Ectodermal cell (in vitro differentiated cells): ENCODE results near the gene MAPK8.
"Not testable (repeated sequence)": the region's sequence is repeated elsewhere in the genome, so short reads cannot be mapped to it uniquely, and the experiment has no call there.

Experiments
- H3K27ac ChIP-seq: 2 replicates; pipeline ENCODE4 v1.7.0; 2013; ENCODE audit warnings: mild to moderate bottlenecking, low read depth, low read length; ENCODE audit not compliant: insufficient read depth, poor library complexity, severe bottlenecking
- H3K27me3 ChIP-seq: 2 replicates; pipeline ENCODE4 v1.7.0; 2013; ENCODE audit warnings: mild to moderate bottlenecking, low read length; ENCODE audit not compliant: insufficient read depth, control insufficient read depth, poor library complexity, severe bottlenecking
- H3K36me3 ChIP-seq: one replicate; pipeline ENCODE4 v1.7.0; 2013; ENCODE audit warnings: low read length; ENCODE audit not compliant: control insufficient read depth, insufficient read depth
- H3K4me1 ChIP-seq: one replicate; pipeline ENCODE4 v1.7.0; 2013; ENCODE audit warnings: low read length; ENCODE audit not compliant: control insufficient read depth, insufficient read depth
- H3K4me3 ChIP-seq: 2 replicates; pipeline ENCODE4 v1.7.0; 2013; ENCODE audit warnings: low read depth, low read length, control low read depth; ENCODE audit not compliant: insufficient read depth
- H3K9me3 ChIP-seq: 2 replicates; pipeline ENCODE4 v1.7.0; 2013; ENCODE audit warnings: mild to moderate bottlenecking, low read length, moderate library complexity; ENCODE audit not compliant: control insufficient read depth
- WGBS, 2 experiments: methylation state at CpG; one replicate each; pipeline ENCODE4 v1.1.7; 2013; ENCODE audit warnings: missing lambda C conversion rate in 2 of 2; 5-methylcytosine and 5-hydroxymethylcytosine counted together

The MAPK8 gene

DNA sequence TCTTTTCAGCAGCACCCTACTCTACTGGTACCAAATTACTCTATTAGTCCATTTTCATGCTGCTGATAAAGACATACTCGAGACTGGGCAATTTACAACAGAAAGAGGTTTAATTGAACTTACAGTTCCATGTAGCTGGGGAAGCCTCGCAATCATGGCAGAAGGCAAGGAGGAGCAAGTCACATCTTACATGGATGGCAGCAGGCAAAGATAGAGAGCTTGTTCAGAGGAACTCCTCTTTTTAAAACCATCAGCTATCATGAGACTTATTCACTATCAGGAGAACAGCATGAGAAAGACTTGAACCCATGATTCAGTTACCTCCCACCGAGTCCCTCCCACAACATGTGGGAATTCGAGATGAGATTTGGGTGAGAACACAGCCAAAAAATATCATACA, 24.8 kb upstream of the MAPK8 start:
- H3K27ac ChIP-seq, H3K27me3 ChIP-seq, H3K36me3 ChIP-seq, H3K9me3 ChIP-seq, H3K4me1 ChIP-seq, H3K4me3 ChIP-seq: not testable (repeated sequence)
- WGBS, 2 experiments, result 82 to 89% methylated on average over 4 of the region's 4 CpGs

DNA sequence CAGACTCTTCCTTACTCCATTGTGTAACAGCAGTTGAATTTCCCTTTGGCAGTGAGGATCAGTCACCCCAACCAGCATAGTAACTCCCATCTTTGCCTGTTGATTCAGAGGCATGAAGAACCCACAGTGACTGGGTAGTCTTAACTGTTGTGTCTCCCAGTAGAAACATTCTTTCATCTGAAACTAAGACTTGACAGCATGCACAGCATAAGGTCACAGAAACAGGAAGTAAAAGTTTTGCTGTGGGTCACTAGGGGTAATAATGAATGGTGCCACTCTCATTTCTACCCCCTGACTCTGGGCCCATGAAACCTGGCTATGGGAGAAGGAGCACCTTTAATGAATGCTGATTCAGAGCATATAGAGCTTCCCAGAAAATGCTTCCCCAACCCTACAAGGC, 23.6 kb upstream of the MAPK8 start:
- Histone ChIP-seq H3K9me3 (no peaks in the 10 kb centered on the region), H3K27ac (no peak overlapping the region), H3K36me3 (no peaks in the 10 kb centered on the region), H3K27me3 (no peaks in the 10 kb centered on the region), H3K4me3 (no peak overlapping the region), H3K4me1 (no peaks in the 10 kb centered on the region)

DNA sequence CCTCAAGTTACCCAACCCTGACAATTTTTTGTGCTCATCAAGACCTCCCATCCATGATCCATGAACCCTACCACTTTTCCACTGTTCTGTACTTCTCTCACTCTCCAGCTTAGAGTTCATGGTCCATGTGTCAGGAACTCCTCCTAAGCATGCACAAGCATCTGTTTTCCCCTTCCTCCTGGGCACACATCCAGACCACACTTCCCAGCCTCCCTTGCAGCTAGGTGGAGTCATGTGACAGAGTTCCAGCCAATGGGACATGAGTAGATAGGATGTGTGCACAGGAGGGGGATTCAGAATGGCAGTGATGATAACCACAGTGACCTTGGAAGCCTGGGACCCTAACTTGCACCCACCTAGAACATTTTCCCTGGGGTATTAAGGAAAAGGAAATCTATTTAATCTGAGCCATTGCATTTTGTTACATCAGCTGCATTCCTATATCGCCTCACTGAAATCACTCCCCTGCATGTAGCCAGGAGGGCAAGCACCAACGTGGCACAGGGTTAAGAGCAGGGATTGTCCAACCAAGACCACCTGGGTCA, 22.4 kb upstream of the MAPK8 start:
- no peaks in the 10 kb centered on the region for H3K9me3 ChIP-seq
- no peak overlapping the region for H3K4me3 ChIP-seq
- no peaks in the 10 kb centered on the region for H3K27me3 ChIP-seq
- H3K36me3 ChIP-seq, result no peaks in the 10 kb centered on the region
- WGBS, 2 experiments, result 88 to 94% methylated on average over 2 of the region's 2 CpGs
- no peak overlapping the region for H3K27ac ChIP-seq
- H3K4me1 ChIP-seq, result no peaks in the 10 kb centered on the region

DNA sequence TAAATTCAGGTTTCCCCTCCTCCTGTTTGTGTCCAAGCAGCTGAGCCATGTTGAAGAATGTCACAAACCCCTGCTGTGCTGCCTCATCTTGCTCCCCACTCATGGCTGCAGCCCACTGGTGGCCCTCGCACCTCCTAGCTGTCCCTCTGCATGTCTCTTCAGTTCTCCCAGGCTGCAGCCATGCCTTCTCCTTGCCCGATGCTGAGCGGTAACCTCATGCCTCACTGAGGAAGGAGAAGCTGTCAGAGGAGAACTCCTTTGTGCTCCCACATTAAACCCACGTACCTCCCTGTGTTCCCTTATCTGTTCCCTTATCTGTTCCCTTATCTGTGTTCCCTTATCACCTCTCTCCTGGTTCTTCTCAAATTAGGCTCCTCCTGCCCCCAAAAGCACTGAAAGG, 21.7 kb upstream of the MAPK8 start:
- WGBS, 2 experiments, result 75 to 81% methylated on average over 4 of the region's 4 CpGs
- Histone ChIP-seq H3K27ac (no peak overlapping the region), H3K27me3 (no peaks in the 10 kb centered on the region), H3K4me1 (no peaks in the 10 kb centered on the region), H3K4me3 (no peak overlapping the region), H3K9me3 (no peaks in the 10 kb centered on the region), H3K36me3 (no peaks in the 10 kb centered on the region)

DNA sequence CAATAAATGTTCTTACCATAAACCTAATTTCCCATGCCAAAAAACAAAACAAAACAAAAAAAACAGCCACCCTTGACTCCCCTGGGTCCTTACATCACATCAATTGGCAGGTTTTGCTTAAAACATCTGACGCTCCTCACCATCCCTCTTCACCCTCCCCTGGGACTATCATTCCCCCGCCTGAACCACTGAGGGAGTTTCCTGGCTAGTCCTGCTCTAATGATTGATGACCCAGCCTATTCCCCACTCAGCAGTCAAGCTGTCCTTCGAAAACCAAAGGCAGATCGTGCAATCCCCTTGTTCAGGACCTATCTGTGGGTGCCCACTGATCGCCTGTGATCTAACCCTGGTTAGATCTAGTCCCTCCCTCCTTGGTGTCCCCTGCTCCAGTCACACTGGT, 20.8 kb upstream of the MAPK8 start:
- no peaks in the 10 kb centered on the region for H3K27me3 ChIP-seq
- H3K4me1 ChIP-seq, result no peaks in the 10 kb centered on the region
- no peaks in the 10 kb centered on the region for H3K36me3 ChIP-seq
- no peaks in the 10 kb centered on the region for H3K9me3 ChIP-seq
- no peak overlapping the region for H3K27ac ChIP-seq
- no peak overlapping the region for H3K4me3 ChIP-seq
- WGBS, 2 experiments, result 87% methylated on average over 5 of the region's 5 CpGs

DNA sequence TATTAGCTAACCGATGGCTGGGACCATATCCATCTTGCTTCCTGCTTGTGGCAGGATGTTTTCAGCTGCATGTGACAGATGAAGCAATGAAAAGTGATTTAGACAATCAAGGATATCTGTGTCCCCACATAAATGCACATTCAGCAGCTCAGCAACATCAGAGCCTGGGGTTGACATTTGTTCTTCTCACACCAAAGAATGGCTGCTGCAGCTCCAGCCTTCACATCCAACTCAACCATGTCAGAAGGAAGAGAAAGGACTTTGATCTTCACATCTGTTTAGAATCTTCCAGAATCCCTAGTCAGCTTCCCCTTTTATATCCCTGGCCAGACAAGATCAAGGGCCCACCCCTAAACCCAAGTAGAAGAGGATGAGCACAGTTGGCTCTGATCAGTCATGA, 20.1 kb upstream of the MAPK8 start:
- 100% methylated on average over 1 of the region's 1 CpG for WGBS, 2 experiments
- Histone ChIP-seq H3K4me3 (no peak overlapping the region), H3K27me3 (no peaks in the 10 kb centered on the region), H3K4me1 (no peaks in the 10 kb centered on the region), H3K27ac (no peak overlapping the region), H3K9me3 (no peaks in the 10 kb centered on the region), H3K36me3 (no peaks in the 10 kb centered on the region)

DNA sequence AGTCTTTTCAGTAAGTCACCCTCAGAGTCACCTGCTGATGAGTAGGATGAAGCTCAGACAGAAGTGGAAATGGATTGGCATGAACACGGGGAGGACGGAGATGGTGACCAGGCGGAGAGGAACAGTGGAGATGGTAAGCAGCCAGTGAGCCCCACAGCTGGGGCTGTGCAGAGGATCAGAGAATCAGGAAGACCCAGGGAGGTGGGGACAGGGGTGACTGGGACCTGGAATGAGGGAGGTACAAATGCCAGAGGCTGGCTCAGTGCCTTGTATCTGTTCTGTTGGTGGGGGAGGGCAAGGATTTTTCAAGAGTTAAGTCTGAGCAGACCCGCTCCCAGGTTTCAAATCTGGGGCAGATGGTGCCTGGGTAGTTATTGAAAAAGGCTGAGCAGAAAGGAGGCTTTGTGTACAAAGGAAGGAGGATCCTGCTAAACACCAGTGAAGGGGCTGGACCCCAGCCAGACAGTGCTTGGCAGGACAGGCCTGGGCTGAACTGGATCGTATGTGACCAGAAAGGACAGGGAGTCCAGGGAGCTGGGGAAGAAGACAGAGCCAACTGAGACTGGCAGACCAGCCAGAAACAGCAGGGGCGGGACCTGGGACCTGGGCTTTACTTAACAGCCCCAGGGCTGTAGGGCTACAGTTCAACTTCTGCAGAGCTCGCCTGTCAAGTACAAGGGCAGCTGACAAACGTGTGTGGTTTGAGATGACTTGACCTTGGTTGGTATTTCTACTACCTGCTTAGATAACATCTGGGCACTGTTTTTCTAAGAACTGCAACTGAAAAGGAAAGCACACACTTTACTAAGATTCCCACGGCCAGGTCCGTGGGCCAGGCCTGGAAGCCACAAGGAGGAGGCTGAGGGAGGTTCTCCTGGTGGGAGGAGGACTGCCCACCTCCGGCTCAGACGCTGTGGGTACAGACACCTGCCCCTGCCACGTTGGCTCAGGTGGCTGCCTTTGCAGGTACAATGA, 18.8 kb upstream of the MAPK8 start:
- no peaks in the 10 kb centered on the region for H3K9me3 ChIP-seq
- no peak overlapping the region for H3K4me3 ChIP-seq
- no peak overlapping the region for H3K27ac ChIP-seq
- H3K36me3 ChIP-seq, result no peaks in the 10 kb centered on the region
- WGBS, 2 experiments, result 92% methylated on average over 13 of the region's 13 CpGs
- no peaks in the 10 kb centered on the region for H3K27me3 ChIP-seq
- no peaks in the 10 kb centered on the region for H3K4me1 ChIP-seq

DNA sequence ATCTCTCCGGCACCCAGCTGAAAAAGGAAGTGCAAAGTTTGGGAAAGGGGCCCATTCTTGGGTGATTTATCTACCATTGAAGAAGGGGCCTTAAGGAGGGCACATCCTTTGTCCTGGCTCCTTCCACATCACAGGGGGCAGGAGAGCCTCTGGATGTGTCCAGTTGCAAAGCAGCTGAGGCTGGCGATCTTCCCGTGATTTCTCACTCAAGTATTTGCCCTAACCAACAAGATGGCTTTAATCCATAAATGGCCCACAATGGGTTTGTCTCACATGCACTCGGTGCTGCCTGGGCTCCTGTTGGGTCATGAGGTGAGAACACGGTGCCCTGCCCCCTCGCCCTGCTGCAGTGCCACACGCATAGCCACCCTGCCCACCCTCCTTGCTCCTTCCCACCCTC, 17.8 kb upstream of the MAPK8 start:
- H3K4me1 ChIP-seq, result no peaks in the 10 kb centered on the region
- H3K36me3 ChIP-seq, result no peaks in the 10 kb centered on the region
- H3K4me3 ChIP-seq, result no peak overlapping the region
- H3K27me3 ChIP-seq, result no peaks in the 10 kb centered on the region
- WGBS, 2 experiments, result 93 to 94% methylated on average over 7 of the region's 7 CpGs
- H3K27ac ChIP-seq, result no peak overlapping the region
- H3K9me3 ChIP-seq, result no peaks in the 10 kb centered on the region

DNA sequence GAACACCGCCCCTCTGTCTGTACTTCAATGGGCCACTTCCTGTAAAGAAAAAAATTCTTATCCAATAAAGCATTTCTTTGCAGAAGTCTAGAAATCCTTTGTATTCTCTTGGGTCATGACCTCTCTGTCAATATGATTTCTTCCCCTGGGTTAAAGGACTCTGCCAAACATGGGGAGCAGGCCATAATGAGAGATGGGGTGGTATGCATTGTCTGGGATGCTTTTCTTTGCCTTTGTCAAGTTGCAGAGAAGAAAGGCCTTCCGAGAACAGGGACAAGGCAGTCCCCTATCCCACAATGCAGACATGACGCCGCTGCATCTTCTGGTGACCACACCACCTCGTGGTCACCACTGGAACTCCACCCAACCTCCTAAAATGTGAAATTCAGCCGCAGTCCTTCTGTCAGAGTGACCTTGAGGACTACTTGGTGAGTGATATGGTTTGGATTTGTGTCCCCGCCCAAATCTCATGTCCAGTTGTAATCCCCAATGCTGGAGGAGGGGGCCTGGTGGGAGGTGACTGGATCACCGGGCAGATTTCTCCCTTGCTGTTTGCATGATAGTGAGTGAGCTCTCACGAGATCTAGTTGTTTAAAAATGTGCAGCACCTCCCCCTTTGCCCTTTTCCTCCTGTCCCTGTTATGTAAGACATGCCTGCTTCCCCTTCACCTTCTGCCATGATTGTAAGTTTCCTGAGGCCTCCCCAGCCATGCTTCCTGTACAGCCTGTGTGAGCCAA, 16.8 kb upstream of the MAPK8 start:
- H3K36me3 ChIP-seq, result no peaks in the 10 kb centered on the region
- H3K27me3 ChIP-seq, result no peaks in the 10 kb centered on the region
- WGBS, 2 experiments, result 25 to 26% methylated on average over 8 to 9 of the region's 9 CpGs
- no peak overlapping the region for H3K27ac ChIP-seq
- H3K4me1 ChIP-seq, result no peaks in the 10 kb centered on the region
- no peak overlapping the region for H3K4me3 ChIP-seq
- H3K9me3 ChIP-seq, result no peaks in the 10 kb centered on the region

DNA sequence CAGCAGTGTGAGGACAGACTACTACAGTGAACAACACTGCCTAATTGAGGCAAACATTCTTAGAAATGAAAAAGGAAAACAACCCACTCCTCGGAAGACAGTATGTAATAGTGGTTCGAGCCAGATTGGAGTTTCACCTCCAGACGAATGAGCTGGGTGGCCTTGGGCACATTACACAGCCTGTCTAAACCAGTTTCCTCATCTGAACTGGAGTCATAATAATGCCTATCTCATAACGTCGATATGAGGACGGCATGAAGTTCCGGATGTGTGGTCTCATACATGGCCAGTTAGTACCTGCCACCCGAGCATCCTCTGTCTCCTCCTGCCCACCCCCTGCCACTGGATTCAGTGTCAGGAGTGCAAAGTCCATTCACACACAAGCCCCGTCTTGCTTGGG, 16.2 kb upstream of the MAPK8 start:
- H3K27me3 ChIP-seq, result no peaks in the 10 kb centered on the region
- no peak overlapping the region for H3K4me3 ChIP-seq
- H3K36me3 ChIP-seq, result no peaks in the 10 kb centered on the region
- WGBS, 2 experiments, result 92 to 96% methylated on average over 9 of the region's 9 CpGs
- H3K9me3 ChIP-seq, result no peaks in the 10 kb centered on the region
- H3K27ac ChIP-seq, result no peak overlapping the region
- no peaks in the 10 kb centered on the region for H3K4me1 ChIP-seq
